BLaER1 (cell line): Measurements from ENCODE around the gene ILDR2.
A peak's percentile ranks its signal among the peaks of the same experiment; 100 is the strongest.

Experiments used
- H3K27ac ChIP-seq: shearing (Covaris generic); formaldehyde crosslinking; 2 replicates; pipeline ENCODE4 v1.8.1; 2022
- H3K27me3 ChIP-seq: shearing (Covaris generic); formaldehyde crosslinking; 2 replicates; pipeline ENCODE4 v1.8.1; 2022
- H3K36me3 ChIP-seq: shearing (Covaris generic); formaldehyde crosslinking; 2 replicates; pipeline ENCODE4 v1.8.1; 2022
- H3K4me1 ChIP-seq: shearing (Covaris generic); formaldehyde crosslinking; 2 replicates; pipeline ENCODE4 v1.8.1; 2022
- H3K4me2 ChIP-seq: shearing (Covaris generic); formaldehyde crosslinking; 2 replicates; pipeline ENCODE4 v1.8.1; 2022
- H3K4me3 ChIP-seq: shearing (Covaris generic); formaldehyde crosslinking; 2 replicates; pipeline ENCODE4 v1.8.1; 2022
- H3K9ac ChIP-seq: shearing (Covaris generic); formaldehyde crosslinking; 2 replicates; pipeline ENCODE4 v1.8.1; 2022
- H3K9me3 ChIP-seq: shearing (Covaris generic); formaldehyde crosslinking; 2 replicates; pipeline ENCODE4 v1.8.1; 2022
- H4K20me1 ChIP-seq: shearing (Covaris generic); formaldehyde crosslinking; 2 replicates; pipeline ENCODE4 v1.8.1; 2022
- Cebpa-rat ChIP-seq: shearing (Covaris generic); IDR thresholded peaks from 2 replicates; pipeline ENCODE4 v1.8.1; 2022

Gene ILDR2

GRCh38 chr1:166972193-166972592 lies 3.1 kb downstream of the ILDR2 start:
- TF ChIP-seq Cebpa-rat: no peak
- H3K27me3 ChIP-seq: peaks cover 9% of the 10 kb centered on the region
- H3K27ac ChIP-seq: no peak overlapping the region
- H3K36me3 ChIP-seq: no peaks in the 10 kb centered on the region
- no peak overlapping the region for H3K4me2 ChIP-seq
- no peaks in the 10 kb centered on the region for H3K9me3 ChIP-seq
- H3K4me3 ChIP-seq: no peak overlapping the region
- peaks cover 32% of the 10 kb centered on the region for H3K4me1 ChIP-seq
- H3K9ac ChIP-seq: no peak overlapping the region
- no peaks in the 10 kb centered on the region for H4K20me1 ChIP-seq

DNA sequence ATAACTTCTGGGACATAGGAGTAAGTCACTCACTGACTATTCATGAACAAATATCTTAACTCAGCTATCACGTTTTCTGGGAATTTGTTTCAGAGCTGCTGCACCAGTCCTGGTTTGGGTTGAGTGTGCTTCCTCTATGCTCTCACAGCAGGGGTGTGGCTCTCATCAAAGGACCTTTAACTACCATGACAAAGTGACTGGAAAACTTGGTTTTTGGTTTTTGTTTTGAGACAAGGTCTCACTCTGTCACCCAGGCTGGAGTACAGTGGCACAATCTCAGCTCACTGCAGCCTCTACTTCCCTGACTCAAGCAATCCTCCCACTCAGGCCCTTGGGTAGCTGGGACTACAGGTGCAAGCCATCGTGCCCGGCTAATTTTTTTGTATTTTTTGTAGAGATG lies 4.1 kb downstream of the ILDR2 start:
- Histone ChIP-seq H3K9me3 (no peaks in the 10 kb centered on the region), H3K4me2 (no peak overlapping the region), H3K4me1 (peaks cover 31% of the 10 kb centered on the region), H3K27me3 (peaks cover 9% of the 10 kb centered on the region), H3K9ac (no peak overlapping the region), H3K27ac (no peak overlapping the region), H4K20me1 (no peaks in the 10 kb centered on the region), H3K4me3 (no peak overlapping the region), H3K36me3 (no peaks in the 10 kb centered on the region)
- no peak for TF ChIP-seq Cebpa-rat

DNA sequence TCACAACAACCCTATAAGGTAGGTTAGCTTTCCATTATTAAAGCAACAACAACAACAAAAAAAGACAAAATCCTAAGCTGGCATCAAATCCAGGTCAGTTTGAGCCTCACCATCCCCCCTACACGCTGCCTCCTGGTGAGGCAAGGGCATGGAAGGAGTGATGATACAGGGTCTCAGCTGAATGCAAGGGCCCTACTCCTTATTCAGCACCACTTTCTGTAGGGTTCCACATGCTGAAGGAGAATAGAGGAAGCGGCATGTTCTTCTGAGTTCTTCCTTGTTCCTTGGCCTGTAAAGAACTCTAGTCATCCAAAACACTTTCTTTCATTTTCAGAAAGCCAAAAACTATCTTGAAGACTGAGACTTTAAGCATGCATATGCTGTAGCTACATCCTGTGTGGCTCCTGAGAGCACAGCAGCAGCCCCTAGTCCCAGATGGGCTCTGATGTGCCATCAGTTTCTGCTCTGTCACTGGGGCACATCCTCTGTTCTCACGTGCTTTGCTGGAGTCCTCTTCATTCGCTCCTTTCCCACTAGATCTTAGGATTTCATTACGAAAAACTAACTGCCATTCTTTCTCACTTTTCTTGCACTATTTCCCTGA lies 6.2 kb downstream of the ILDR2 start:
- TF ChIP-seq Cebpa-rat: no peak
- Histone ChIP-seq H3K9ac (no peak overlapping the region), H3K9me3 (no peaks in the 10 kb centered on the region), H3K27ac (no peak overlapping the region), H3K36me3 (no peaks in the 10 kb centered on the region), H3K4me3 (no peak overlapping the region), H4K20me1 (no peaks in the 10 kb centered on the region), H3K4me2 (peak overlapping the region; percentile 43), H3K27me3 (peaks cover 3% of the 10 kb centered on the region), H3K4me1 (peaks cover 20% of the 10 kb centered on the region)

DNA sequence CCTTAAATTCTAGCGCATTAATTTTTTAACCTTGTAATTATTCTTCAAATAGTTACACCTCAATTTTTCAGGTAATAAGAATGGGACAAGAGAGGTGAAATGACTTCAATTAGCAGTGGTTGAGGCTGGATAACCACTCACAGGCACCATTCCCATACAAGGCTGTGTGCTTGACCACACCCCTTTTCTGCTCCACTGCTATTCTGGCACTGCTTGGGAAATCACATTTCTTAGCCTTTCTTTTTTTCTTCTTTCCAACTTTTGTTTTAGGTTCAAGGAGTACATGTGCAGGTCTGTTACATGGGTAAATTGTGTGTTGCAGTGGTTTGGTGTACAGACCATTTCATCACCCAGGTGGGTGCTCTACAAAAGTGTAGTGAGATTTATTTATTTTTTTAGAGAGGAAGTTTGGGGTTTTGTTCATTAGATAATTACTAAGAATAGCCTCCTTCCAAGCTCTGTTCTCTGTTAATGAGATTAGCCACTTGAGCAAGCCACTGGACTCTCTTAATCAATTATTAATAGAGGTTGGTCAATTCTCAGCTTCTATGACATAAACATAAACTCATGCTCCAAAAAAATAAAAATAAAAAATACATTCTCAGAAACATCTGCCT lies 14.4 kb downstream of the ILDR2 start:
- no peak for TF ChIP-seq Cebpa-rat
- Histone ChIP-seq H3K27me3 (no peaks in the 10 kb centered on the region), H4K20me1 (no peaks in the 10 kb centered on the region)

GRCh38 chr1:166956872-166957271 lies 18.5 kb downstream of the ILDR2 start:
- H3K27me3 ChIP-seq: no peaks in the 10 kb centered on the region
- H3K36me3 ChIP-seq: no peaks in the 10 kb centered on the region
- H4K20me1 ChIP-seq: no peaks in the 10 kb centered on the region
- H3K27ac ChIP-seq: no peak overlapping the region
- no peak for TF ChIP-seq Cebpa-rat
- H3K9me3 ChIP-seq: no peaks in the 10 kb centered on the region
- H3K4me3 ChIP-seq: no peak overlapping the region
- peaks cover 14% of the 10 kb centered on the region for H3K4me1 ChIP-seq
- no peak overlapping the region for H3K9ac ChIP-seq
- H3K4me2 ChIP-seq: no peak overlapping the region

More for the DNA sequence above, 14.4 kb downstream of the ILDR2 start:
- Histone ChIP-seq H3K4me3 (no peak overlapping the region), H3K36me3 (no peaks in the 10 kb centered on the region), H3K4me2 (peak overlapping the region; percentile 72), H3K9me3 (no peaks in the 10 kb centered on the region), H3K27ac (no peak overlapping the region), H3K4me1 (peaks cover 37% of the 10 kb centered on the region), H3K9ac (no peak overlapping the region)

DNA sequence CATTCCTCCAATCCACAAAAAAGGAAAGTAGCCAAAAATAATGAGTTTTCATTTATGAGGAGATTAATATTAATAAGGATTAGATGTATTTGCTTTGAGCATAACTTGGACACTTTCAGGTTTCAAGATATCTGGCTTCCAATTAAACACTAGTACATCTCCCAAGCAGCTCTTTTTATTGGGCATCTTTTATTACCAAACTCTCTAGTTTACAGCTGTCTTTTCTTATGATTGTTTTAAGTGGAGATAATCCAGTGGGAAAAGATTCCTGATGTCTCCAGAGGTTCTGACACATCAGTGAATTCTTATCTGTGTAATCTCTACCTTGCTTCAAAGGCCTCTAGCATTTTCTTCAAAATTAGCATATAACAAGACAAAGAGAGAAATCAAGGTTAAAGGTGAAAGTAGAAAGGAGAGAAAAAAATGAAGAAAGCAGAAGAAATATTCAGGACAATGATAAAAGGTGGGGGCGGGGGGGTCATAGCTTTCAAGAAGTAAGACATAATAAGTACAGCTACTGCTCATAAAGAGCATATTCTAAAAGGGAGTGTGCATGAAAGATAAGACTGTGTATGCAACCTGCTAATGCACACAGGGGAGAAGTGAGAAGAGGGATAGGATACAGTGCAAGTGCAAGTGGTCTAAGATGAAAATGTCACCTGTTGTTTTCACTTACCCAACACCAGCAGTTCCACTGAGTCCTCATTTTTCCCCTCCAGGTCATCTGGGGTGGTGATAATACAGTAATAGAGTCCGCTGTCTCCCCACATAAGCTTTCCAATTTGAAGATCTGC lies 19.1 kb downstream of the ILDR2 start:
- no peak overlapping the region for H3K27ac ChIP-seq
- H4K20me1 ChIP-seq: no peaks in the 10 kb centered on the region
- peaks cover 10% of the 10 kb centered on the region for H3K4me1 ChIP-seq
- no peaks in the 10 kb centered on the region for H3K9me3 ChIP-seq
- no peak overlapping the region for H3K9ac ChIP-seq
- no peak overlapping the region for H3K4me3 ChIP-seq
- TF ChIP-seq Cebpa-rat: no peak
- H3K27me3 ChIP-seq: no peaks in the 10 kb centered on the region
- H3K4me2 ChIP-seq: no peak overlapping the region
- no peaks in the 10 kb centered on the region for H3K36me3 ChIP-seq

DNA sequence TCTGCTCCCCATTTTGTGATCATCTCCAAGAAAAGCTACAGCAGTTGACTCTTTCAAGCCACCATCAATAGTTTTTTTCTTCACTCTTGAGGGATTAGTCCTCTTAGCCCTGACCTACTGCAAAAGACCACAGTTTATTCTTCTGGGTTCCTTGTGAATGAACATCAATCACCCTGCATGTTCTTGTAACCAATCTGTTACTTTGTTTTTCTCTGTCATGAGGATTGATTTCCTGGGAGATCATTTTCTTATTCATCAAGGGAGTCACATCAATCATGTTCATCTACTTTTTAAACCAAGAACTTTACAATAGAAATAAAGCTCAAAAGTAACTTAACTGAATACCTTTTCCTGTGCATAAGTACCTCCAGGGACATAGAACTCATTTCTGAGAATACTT lies 21.8 kb downstream of the ILDR2 start:
- peaks cover 10% of the 10 kb centered on the region for H3K4me1 ChIP-seq
- H4K20me1 ChIP-seq: no peaks in the 10 kb centered on the region
- H3K27me3 ChIP-seq: no peaks in the 10 kb centered on the region
- no peak for TF ChIP-seq Cebpa-rat
- H3K4me2 ChIP-seq: no peak overlapping the region
- H3K9me3 ChIP-seq: no peaks in the 10 kb centered on the region
- H3K4me3 ChIP-seq: no peak overlapping the region
- no peak overlapping the region for H3K9ac ChIP-seq
- no peak overlapping the region for H3K27ac ChIP-seq
- no peaks in the 10 kb centered on the region for H3K36me3 ChIP-seq

DNA sequence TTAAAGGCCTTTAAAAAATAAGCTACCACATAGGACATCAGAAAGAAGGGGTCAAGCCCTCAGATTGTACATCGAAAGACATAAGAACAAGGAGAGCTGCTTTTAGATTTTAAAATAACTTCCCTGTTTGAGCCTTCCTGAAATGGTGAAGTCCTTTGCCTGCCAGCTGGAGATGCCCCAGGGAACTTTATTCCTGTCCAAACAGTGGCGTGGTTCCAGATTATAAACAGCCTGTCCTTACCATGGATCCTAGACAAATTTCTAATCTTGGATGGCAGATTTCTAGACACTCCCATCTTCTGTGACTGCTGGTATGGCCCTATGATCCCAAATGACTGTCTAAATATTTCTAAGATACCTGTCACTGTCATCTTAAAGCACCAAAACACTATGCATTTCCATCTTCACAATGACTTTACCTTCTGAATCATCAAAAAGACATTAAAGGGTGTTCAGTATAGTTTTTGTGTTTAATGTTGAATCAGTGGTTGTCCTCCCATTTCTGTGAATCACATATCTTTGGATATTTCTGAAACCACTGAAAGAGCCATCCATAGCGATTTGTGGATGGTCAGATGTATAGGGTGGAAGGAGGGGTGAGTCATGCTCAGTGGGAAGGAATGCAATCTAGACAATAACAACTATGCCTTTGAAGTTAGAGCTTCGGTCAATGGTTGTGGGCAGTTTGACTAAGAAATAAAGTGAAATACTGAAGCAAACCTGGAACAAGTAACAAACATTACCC lies 23.2 kb downstream of the ILDR2 start:
- Histone ChIP-seq H3K9ac (no peak overlapping the region), H3K36me3 (no peaks in the 10 kb centered on the region), H3K27me3 (no peaks in the 10 kb centered on the region), H3K4me2 (no peak overlapping the region), H3K9me3 (no peaks in the 10 kb centered on the region), H3K4me3 (no peak overlapping the region), H3K27ac (no peak overlapping the region), H4K20me1 (no peaks in the 10 kb centered on the region), H3K4me1 (peaks cover 24% of the 10 kb centered on the region)
- TF ChIP-seq Cebpa-rat: no peak

GRCh38 chr1:166951050-166951449 lies 24.3 kb downstream of the ILDR2 start:
- Histone ChIP-seq H3K4me1 (peaks cover 32% of the 10 kb centered on the region), H3K4me3 (no peak overlapping the region), H3K27me3 (no peaks in the 10 kb centered on the region), H3K4me2 (no peak overlapping the region), H3K27ac (no peak overlapping the region), H4K20me1 (no peaks in the 10 kb centered on the region), H3K9me3 (no peaks in the 10 kb centered on the region), H3K36me3 (no peaks in the 10 kb centered on the region), H3K9ac (no peak overlapping the region)
- TF ChIP-seq Cebpa-rat: no peak
